NCI-H524 treated with DMSO at 0.1 percent for 48 hours (cell line): ENCODE data around the gene PRKG1.
"Not testable (repeated sequence)": the region's sequence is repeated elsewhere in the genome, so short reads cannot be mapped to it uniquely, and the experiment has no call there.

ENCODE experiments used
- DNase-seq: peaks from one replicate; lab custom pipeline; 2025; lab: John Stamatoyannopoulos, UW

Gene PRKG1

GRCh38 chr10:52007091-52007490 lies 932.8 kb downstream of the PRKG1 start:
- DNase-seq = no peak

- no peak for DNase-seq
These were observed 936.8 kb downstream of the PRKG1 start for GRCh38 chr10:52011118-52011517.

- no peak for DNase-seq
These were observed 944.8 kb downstream of the PRKG1 start for GRCh38 chr10:52019077-52019555.

- no peak for DNase-seq
These were observed 945.4 kb downstream of the PRKG1 start for GRCh38 chr10:52019656-52020055.

GRCh38 chr10:52020173-52020572 lies 945.9 kb downstream of the PRKG1 start:
- no peak for DNase-seq

- no peak for DNase-seq
These were observed 946.4 kb downstream of the PRKG1 start for GRCh38 chr10:52020702-52021101.

GRCh38 chr10:52027055-52027705 lies 952.9 kb downstream of the PRKG1 start:
- DNase-seq = no peak

GRCh38 chr10:52028523-52028858 lies 954.2 kb downstream of the PRKG1 start:
- no peak for DNase-seq

- no peak for DNase-seq
These were observed 955.3 kb downstream of the PRKG1 start for GRCh38 chr10:52029628-52030027.

GRCh38 chr10:52030051-52030790 lies 955.9 kb downstream of the PRKG1 start:
- no peak for DNase-seq

- no peak for DNase-seq
These were observed 956.7 kb downstream of the PRKG1 start for GRCh38 chr10:52030975-52031374.

- no peak for DNase-seq
These were observed 957.5 kb downstream of the PRKG1 start for GRCh38 chr10:52031771-52032170.

GRCh38 chr10:52032681-52033629 lies 958.7 kb downstream of the PRKG1 start:
- DNase-seq = no peak

- not testable (repeated sequence) for DNase-seq
These were observed 964.9 kb downstream of the PRKG1 start for GRCh38 chr10:52039002-52039793.

GRCh38 chr10:52040486-52040885 lies 966.2 kb downstream of the PRKG1 start:
- no peak for DNase-seq

GRCh38 chr10:52043811-52044210 lies 969.5 kb downstream of the PRKG1 start:
- no peak for DNase-seq

- no peak for DNase-seq
These were observed 973.8 kb downstream of the PRKG1 start for GRCh38 chr10:52048051-52048450.

- no peak for DNase-seq
These were observed 976.3 kb downstream of the PRKG1 start for GRCh38 chr10:52050429-52051047.

GRCh38 chr10:52053497-52053896 lies 979.2 kb downstream of the PRKG1 start:
- DNase-seq = no peak

GRCh38 chr10:52056291-52056690 lies 982.0 kb downstream of the PRKG1 start:
- no peak for DNase-seq

GRCh38 chr10:52059089-52059488 lies 984.8 kb downstream of the PRKG1 start:
- no peak for DNase-seq
